Measurements from ENCODE around the gene CAPN15. TPM values are rescaled to one million over a fixed set of nuclear protein-coding genes. Genes with fewer than 3 reads are reported as not detected.

CAPN15 gene
- total and polyA plus RNA-seq, 8 donors = 16.7 to 57.2 (median 27.1) TPM

DNA sequence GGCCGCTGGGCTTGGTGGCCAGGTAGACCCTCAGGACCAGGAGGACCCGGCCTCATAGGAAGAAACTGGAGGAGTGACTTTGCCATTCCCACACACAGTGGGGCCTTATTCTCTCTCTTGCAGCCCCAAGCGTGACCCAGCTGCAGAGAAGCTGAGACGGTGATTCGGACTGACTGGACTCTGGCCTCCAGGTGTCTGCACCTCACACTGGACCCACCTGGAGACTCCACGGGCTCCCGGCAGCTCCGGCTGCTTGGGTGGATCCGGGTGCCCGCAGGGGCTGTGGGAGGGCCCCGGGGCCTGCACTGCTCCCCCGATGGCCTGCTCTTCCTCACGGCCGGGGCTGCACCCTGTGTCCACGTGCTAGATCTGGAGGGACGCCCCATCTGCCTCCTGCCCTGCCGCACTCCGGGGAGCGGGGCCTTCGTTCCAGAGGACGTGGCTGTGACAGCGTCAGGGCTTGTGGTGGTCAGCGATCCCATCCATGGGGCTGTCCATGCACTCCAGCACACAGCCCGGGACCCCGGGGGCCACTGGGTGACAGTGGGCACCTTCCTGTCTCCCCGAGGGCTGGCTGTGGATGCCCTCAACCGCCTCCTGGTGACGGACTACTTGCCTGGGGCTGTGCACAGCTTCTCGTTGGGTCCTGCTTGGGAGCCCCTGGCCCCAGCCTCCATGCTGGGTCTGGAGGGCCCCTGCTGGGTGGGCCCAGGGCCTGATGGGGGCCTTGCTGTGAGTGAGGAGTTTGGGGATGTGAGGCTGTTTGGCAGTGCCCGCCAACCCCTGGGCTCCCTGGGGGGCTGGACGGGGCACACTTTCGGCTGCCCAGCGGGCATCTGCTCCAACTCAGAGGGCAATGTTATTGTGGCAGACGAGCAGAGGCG is 40.1 kb downstream of the CAPN15 start:
- no peak for DNase-seq
- H3K27me3 ChIP-seq = peaks cover 0 to 12% of the 10 kb centered on the region in 2 donors
- TF ChIP-seq, protein P1, sequence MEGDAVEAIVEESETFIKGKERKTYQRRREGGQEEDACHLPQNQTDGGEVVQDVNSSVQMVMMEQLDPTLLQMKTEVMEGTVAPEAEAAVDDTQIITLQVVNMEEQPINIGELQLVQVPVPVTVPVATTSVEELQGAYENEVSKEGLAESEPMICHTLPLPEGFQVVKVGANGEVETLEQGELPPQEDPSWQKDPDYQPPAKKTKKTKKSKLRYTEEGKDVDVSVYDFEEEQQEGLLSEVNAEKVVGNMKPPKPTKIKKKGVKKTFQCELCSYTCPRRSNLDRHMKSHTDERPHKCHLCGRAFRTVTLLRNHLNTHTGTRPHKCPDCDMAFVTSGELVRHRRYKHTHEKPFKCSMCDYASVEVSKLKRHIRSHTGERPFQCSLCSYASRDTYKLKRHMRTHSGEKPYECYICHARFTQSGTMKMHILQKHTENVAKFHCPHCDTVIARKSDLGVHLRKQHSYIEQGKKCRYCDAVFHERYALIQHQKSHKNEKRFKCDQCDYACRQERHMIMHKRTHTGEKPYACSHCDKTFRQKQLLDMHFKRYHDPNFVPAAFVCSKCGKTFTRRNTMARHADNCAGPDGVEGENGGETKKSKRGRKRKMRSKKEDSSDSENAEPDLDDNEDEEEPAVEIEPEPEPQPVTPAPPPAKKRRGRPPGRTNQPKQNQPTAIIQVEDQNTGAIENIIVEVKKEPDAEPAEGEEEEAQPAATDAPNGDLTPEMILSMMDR (IDR thresholded peaks at IDR 0.05) = no peak
- no peaks in the 10 kb centered on the region for H3K9me3 ChIP-seq
- ATAC-seq = no peak
- H3K4me3 ChIP-seq = peak overlapping the region in 1 of 2 donors; percentile 9
- intact Hi-C loops (cut with DNase I) = no loop called here
- H3K36me3 ChIP-seq = no peaks in the 10 kb centered on the region
- H3K27ac ChIP-seq = peak overlapping the region in 1 of 2 donors; percentile 57
- peaks cover 14 to 37% of the 10 kb centered on the region in 2 donors for H3K4me1 ChIP-seq

DNA sequence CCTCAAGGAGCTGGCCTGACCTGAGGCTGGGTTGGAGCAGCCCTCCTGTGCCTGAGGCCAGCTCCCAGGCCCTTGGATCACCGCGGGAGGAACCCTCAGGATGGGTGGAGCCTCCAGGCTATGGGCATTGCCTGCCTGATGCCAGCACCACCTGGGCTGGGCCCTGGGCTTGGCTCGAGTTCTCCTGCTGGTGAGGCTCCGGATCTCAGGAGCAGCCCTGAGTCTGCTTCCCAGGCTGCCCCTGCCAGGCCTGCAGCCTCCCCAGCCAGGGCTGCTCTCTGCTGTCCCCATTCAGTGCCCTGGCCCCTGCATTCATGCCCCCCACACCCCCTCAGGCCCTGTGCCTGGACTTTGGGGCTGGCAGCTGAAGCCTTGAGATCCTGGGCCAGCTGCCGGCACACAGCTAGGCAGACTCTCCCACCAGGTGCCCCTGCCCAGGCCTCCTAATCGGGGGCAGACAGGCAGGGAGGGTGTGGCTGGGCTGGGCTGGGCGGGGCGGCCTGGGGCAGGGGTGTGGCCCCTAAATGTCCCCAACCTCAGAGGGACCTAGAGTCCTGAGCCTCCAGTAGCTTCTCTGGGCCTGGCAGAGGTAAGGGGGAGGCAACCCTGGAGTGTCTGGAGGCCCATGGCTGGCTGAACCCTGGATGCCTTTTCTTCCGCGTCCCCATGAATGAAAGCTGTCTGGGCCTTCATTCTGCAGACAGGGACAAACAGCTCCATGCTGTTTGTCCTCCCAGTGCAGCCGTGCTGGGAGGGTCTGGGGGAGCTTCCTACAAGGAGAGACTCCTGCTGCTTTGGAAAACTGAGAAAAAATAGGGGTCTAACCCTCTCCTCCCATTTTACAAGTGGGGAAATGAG is 41.1 kb downstream of the CAPN15 start:
- no peaks in the 10 kb centered on the region for H3K9me3 ChIP-seq
- DNase-seq (no peak), ATAC-seq (no peak)
- H3K4me3 ChIP-seq = peak overlapping the region in 1 of 2 donors; percentile 83
- peaks cover 14 to 37% of the 10 kb centered on the region in 2 donors for H3K4me1 ChIP-seq
- H3K36me3 ChIP-seq = peaks cover 0 to 3% of the 10 kb centered on the region in 2 donors
- peak overlapping the region in 1 of 2 donors; percentile 70 for H3K27ac ChIP-seq
- H3K27me3 ChIP-seq = peaks cover 0 to 3% of the 10 kb centered on the region in 2 donors
- TF ChIP-seq, protein P1 (IDR thresholded peaks at IDR 0.05) = no peak
- intact Hi-C loops (cut with DNase I) = no loop called here

DNA sequence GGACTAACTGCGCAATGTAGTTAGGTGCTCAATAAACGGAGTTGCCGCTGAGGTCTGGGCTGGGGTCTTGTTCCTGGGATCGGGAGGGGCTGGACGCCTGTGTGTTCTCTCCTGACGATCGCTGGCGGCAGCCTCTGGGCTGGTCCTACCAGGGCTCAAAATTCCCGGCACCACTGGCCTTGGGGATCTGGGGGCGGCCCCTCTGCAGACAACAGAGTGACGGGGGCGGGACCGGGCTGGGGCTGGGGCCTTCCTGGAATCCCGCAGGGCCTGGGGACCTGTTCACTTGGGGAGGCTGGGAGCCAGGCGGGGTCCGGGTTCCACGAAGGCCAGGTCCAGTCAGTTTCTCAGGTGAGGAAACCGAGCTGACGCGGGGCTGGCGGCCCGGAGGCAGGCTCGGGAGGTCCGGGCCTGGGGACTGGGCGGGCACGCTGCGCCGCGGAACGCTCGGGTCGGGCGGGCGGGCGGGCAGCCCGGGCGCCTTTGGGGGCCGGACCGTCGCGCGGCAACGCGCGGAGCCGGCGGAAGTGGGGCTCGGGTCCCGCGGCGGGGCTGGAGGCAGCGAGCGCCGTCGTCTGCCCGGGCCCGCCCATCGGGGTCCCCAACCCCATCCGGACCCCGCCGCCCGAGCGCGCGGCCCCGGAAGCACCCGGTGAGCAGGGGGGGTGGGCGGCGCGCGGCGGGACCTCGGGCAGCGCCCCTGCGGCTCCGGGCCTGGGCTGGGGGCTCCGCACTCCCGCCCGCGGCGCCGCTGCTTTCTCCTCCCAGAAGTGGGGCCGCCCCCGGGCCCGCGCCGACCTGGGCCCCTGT is 42.1 kb downstream of the CAPN15 start, which contains the start of gene PIGQ:
TSS of gene PIGQ (plus strand) at position 524 of the 810 bp plus-strand sequence. CDS start 4,107 bp downstream, outside the sequence.
- TF ChIP-seq, protein P1 (IDR thresholded peaks at IDR 0.05) = no peak
- intact Hi-C loops (cut with DNase I) = no loop called here
- Histone ChIP-seq H3K9me3 (no peaks in the 10 kb centered on the region), H3K4me3 (peak within 1 kb of the TSS; percentile 62 to 83), H3K36me3 (peaks cover 0 to 13% of the 10 kb centered on the region in 2 donors), H3K27me3 (no peaks in the 10 kb centered on the region), H3K27ac (peak within 1 kb of the TSS; percentile 67 to 70), H3K4me1 (peaks cover 14 to 37% of the 10 kb centered on the region in 2 donors)
- DNase-seq = peak; percentile 56 to 92 (median 64)
- ATAC-seq = peak; percentile 66

DNA sequence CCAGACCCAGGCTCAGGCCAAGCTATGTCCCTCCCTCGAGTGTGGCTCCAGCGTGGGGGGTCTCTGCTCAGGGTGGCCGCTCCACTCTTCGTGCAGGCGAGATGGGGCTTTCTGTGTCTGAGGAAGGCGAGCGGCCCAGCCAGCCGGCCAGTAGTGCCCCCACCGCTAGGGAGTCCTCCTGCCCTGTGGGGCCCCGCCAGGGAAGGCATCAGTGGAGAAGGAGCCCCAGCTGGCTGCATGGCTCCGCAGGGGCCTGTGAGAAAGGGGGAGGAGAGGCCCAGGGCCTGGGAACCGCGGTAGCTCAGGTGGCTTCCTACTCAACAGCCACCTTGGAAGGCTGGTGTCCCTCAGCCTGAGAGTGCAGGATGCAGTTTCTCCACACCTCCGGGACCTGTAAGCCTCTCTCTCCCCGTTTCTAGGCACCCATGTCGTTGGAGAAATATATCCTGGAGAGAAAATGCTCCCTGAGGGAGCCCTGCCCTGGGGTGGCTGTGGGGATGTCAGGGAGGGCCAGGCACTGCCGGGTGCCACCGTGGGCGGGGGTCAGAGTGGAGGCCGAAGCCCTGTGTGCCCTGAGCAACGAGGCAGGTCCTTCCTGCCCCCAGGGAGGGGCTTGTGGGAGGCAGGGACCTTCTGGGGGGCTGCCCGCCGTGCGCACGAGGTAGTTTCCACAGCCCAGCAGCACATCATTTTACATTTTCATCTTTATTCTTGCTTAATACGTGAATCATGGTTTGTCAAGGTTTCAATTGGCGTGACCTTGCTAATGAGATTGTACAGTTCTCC is 45.5 kb downstream of the CAPN15 start:
- H3K4me1 ChIP-seq = peaks cover 0 to 19% of the 10 kb centered on the region in 2 donors
- intact Hi-C loops (cut with DNase I) = no loop called here
- H3K27ac ChIP-seq = no peak overlapping the region
- H3K27me3 ChIP-seq = no peaks in the 10 kb centered on the region
- H3K9me3 ChIP-seq = no peaks in the 10 kb centered on the region
- no peak overlapping the region for H3K4me3 ChIP-seq
- TF ChIP-seq, protein P1 (IDR thresholded peaks at IDR 0.05) = no peak
- DNase-seq (no peak), ATAC-seq (no peak)
- peaks cover 0 to 29% of the 10 kb centered on the region in 2 donors for H3K36me3 ChIP-seq
